Endothelial cell of umbilical vein (primary cell): Measurements from ENCODE around the gene KCNN3. TPM values are rescaled to one million over a fixed set of nuclear protein-coding genes. Genes with fewer than 3 reads are reported as not detected.

Source experiments
- Bru-seq: library from RNA; stranded (reverse); fragments of 400-500 nt; gene quantifications from one replicate; lab custom pipeline; 2021; lab: Mats Ljungman, UMichigan
- BruChase-seq, 2 experiments: library from RNA; stranded (reverse); fragments of 400-500 nt; gene quantifications; one replicate each; lab custom pipeline; 2021; lab: Mats Ljungman, UMichigan
- BruUV-seq: library from RNA; stranded (reverse); fragments of 400-500 nt; replicated peaks from 2 replicates; lab custom pipeline; 2021; lab: Mats Ljungman, UMichigan
- CTCF ChIA-PET: fragments of 300-600, 350-600 bp; sonication (Branson Sonifier 250); formaldehyde crosslinking; loops from one replicate; lab custom pipeline; 2021; ENCODE audit warnings: antibody characterized with exemption, inconsistent platforms; lab: Charles Lee
- POLR2A ChIA-PET: fragments of 300-600, 350-600 bp; sonication (Branson Sonifier 250); formaldehyde crosslinking; loops from one replicate; lab custom pipeline; 2021; ENCODE audit warnings: antibody characterized with exemption, inconsistent platforms; lab: Charles Lee
- DNase-seq: peaks from one replicate; pipeline ENCODE4 v3.0.0-alpha.2; 2011; ENCODE audit warnings: low read depth, low spot score
- FAIRE-seq: peaks from 2 replicates; lab custom pipeline; 2011; peaks lifted over from hg19 to GRCh38; lab: Jason Lieb, UNC
- H2AFZ ChIP-seq: 2 replicates; pipeline ENCODE4 v1.6.0; 2012; ENCODE audit warnings: low read depth, low read length, control low read depth, inconsistent platforms
- H3K27ac ChIP-seq: 2 replicates; pipeline ENCODE4 v1.5.1; 2011; ENCODE audit warnings: low read depth, mild to moderate bottlenecking, control low read depth, low read length, moderate library complexity; ENCODE audit not compliant: insufficient read depth
- H3K27me3 ChIP-seq, 2 experiments: 2 replicates each; pipeline versions ENCODE4 v1.6.0 to v1.6.1; 2011; ENCODE audit warnings: low read length in 2 of 2, mixed read lengths in 1 of 2; ENCODE audit not compliant: control insufficient read depth in 2 of 2, insufficient read depth in 2 of 2
- H3K36me3 ChIP-seq, 2 experiments: 2 replicates in 1 of 2; 3 replicates in 1 of 2; pipeline ENCODE4 v1.5.1; 2011; ENCODE audit warnings: low read length in 2 of 2, mild to moderate bottlenecking in 1 of 2, moderate library complexity in 1 of 2; ENCODE audit not compliant: control insufficient read depth in 2 of 2, insufficient read depth in 2 of 2; ENCODE audit errors: extremely low read depth in 1 of 2
- H3K4me1 ChIP-seq: 3 replicates; pipeline ENCODE4 v1.5.1; 2011; ENCODE audit warnings: mild to moderate bottlenecking, low read length; ENCODE audit not compliant: control insufficient read depth, insufficient read depth; ENCODE audit errors: extremely low read depth
- H3K4me2 ChIP-seq: 2 replicates; pipeline ENCODE4 v1.6.1; 2011; ENCODE audit warnings: low read length, control low read depth, mixed read lengths; ENCODE audit not compliant: insufficient read depth
- H3K4me3 ChIP-seq, 3 experiments: fragments of 200-600 bp in 1 of 3; sonication (generic), shearing (Covaris generic) in 1 of 3; replicated peaks in 1 of 3; 2 replicates each; pipeline ENCODE4 v1.5.1; 2011 to 2016; ENCODE audit warnings: control low read depth in 3 of 3, low read length in 3 of 3, mild to moderate bottlenecking in 2 of 3, inconsistent platforms in 1 of 3, low read depth in 1 of 3, moderate library complexity in 1 of 3; ENCODE audit not compliant: insufficient read depth in 1 of 3
- H3K79me2 ChIP-seq: 2 replicates; pipeline ENCODE4 v1.6.0; 2012; ENCODE audit warnings: low read length, inconsistent platforms; ENCODE audit not compliant: control insufficient read depth, insufficient read depth
- H3K9ac ChIP-seq: replicated peaks from 2 replicates; pipeline ENCODE3; 2011; ENCODE audit warnings: low read length, control low read depth; ENCODE audit not compliant: insufficient read depth; ENCODE audit errors: extremely low read depth
- H3K9me1 ChIP-seq: replicated peaks from 3 replicates; pipeline ENCODE4 v1.6.0; 2011; ENCODE audit warnings: mild to moderate bottlenecking, low read length; ENCODE audit not compliant: control insufficient read depth, insufficient read depth; ENCODE audit errors: extremely low read depth
- H3K9me3 ChIP-seq: replicated peaks from 2 replicates; pipeline ENCODE4 v1.5.1; 2012; ENCODE audit warnings: low read length, inconsistent platforms; ENCODE audit not compliant: control insufficient read depth, insufficient read depth
- H4K20me1 ChIP-seq: replicated peaks from 2 replicates; pipeline ENCODE3; 2011; ENCODE audit warnings: mild to moderate bottlenecking, low read length; ENCODE audit not compliant: control insufficient read depth, insufficient read depth; ENCODE audit errors: extremely low read depth
- EZH2 ChIP-seq: IDR thresholded peaks from 2 replicates; pipeline ENCODE4 v1.6.1; 2012; ENCODE audit warnings: borderline replicate concordance, low read depth, mild to moderate bottlenecking, moderate library complexity, low read length, inconsistent platforms; ENCODE audit not compliant: severe bottlenecking
- GATA2 ChIP-seq: IDR thresholded peaks from 2 replicates; pipeline ENCODE4 v1.7.0; 2011; ENCODE audit warnings: low read depth, mild to moderate bottlenecking, moderate library complexity, mixed read lengths, low read length; ENCODE audit not compliant: insufficient read length, insufficient read depth
- JUN ChIP-seq: IDR thresholded peaks from 2 replicates; pipeline ENCODE4 v1.6.1; 2011; ENCODE audit warnings: borderline replicate concordance, low read depth; ENCODE audit not compliant: insufficient read length, insufficient read depth
- MYC ChIP-seq: IDR thresholded peaks from one replicate; pipeline ENCODE4 v1.6.1; 2011; ENCODE audit warnings: mild to moderate bottlenecking, low read depth, low read length
- POLR2A ChIP-seq: IDR thresholded peaks from 2 replicates; pipeline ENCODE4 v1.6.1; 2012; ENCODE audit warnings: low read depth, mild to moderate bottlenecking, control low read depth, low read length
- POLR2AphosphoS5 ChIP-seq: IDR thresholded peaks from 2 replicates; pipeline ENCODE4 v1.6.1; 2012; ENCODE audit warnings: low read depth, mild to moderate bottlenecking, control low read depth, low read length, moderate library complexity; ENCODE audit not compliant: insufficient read depth
- dilution Hi-C: fragments of 300-500 bp; cut with MboI; formaldehyde crosslinking; loops from one replicate; pipeline ENCODE4 v1.15.0; 2019; ENCODE audit warnings: low sequenced_read_pairs; ENCODE audit not compliant: extremely low pct_ligation_motif_present
- intact Hi-C: fragments of 100-400 bp; cut with micrococcal nuclease; formaldehyde crosslinking; loops from one replicate; pipeline ENCODE4 v1.10.0; 2022
- long read RNA-seq: library from polyadenylated mRNA; stranded (forward); transcript quantifications from one replicate; pipeline ENCODE4 v2.0.0, GENCODE V29; 2021
- polyA minus RNA-seq, 3 experiments: library from RNA; depleted of rRNA, polyadenylated mRNA; stranded (reverse); fragments of >200 nt; gene quantifications; 1 replicate in 1 of 3; 2 replicates in 2 of 3; pipeline ENCODE4 v1.2.3, GENCODE V29; 2011
- polyA plus RNA-seq, 4 experiments: library from polyadenylated mRNA; depleted of rRNA in 3 of 4; stranded (reverse) in 3 of 4; unstranded in 1 of 4; fragments of >200 nt; gene quantifications; 2 replicates each; pipeline versions ENCODE4 v1.2.1 to v1.2.3, GENCODE V29; 2011 to 2012; ENCODE audit warnings: missing spikeins in 1 of 4
- total RNA-seq: library from RNA; stranded (reverse); gene quantifications from 2 replicates; pipeline ENCODE4 v1.2.3, GENCODE V29; 2021
- TF ChIP-seq, protein P1 (sequence below): IDR thresholded peaks from 2 replicates; pipeline ENCODE4 v1.6.1; 2011; ENCODE audit not compliant: insufficient read depth, insufficient read length
- TF ChIP-seq, protein P2 (sequence below), 2 donors: IDR thresholded peaks; 1 replicate in 1 of 2; 2 replicates in 1 of 2; pipeline ENCODE4 v1.5.1; 2011; ENCODE audit warnings: low read length in 2 of 2, mild to moderate bottlenecking in 2 of 2, moderate library complexity in 2 of 2, control low read depth in 1 of 2, inconsistent platforms in 1 of 2, low read depth in 1 of 2; ENCODE audit not compliant: insufficient read depth in 1 of 2; ENCODE audit errors: extremely low read depth in 1 of 2

The KCNN3 gene
- total RNA-seq, result 0.85 and 1.1 TPM in 2 replicates
- polyA plus RNA-seq, result 0.41 and 0.91 TPM in 2 replicates
- polyA plus RNA-seq (2011; cell fraction: cytosol; rRNA removed), result 0.36 and 0.42 TPM in 2 replicates
- polyA plus RNA-seq (2011; cell fraction: nucleus; rRNA removed), result 0.91 and 1.1 TPM in 2 replicates
- polyA plus RNA-seq (2012), result 1.2 and 3.5 TPM in 2 replicates
- 1.1 and 2.2 TPM in 2 replicates for polyA minus RNA-seq
- not detected for polyA minus RNA-seq (2011; cell fraction: cytosol; rRNA and poly(A)+ RNA removed)
- polyA minus RNA-seq (2011; cell fraction: nucleus; rRNA and poly(A)+ RNA removed), result 0.63 and 0.82 TPM in 2 replicates
- Bru-seq, nascent RNA, result percentile 30 among the genes with signal in this experiment
- BruChase-seq, experiment 1, labeled RNA remaining after a 6-hour chase, result percentile 17 among the genes with signal in this experiment
- BruChase-seq, experiment 2, labeled RNA remaining after a 2-hour chase, result percentile 21 among the genes with signal in this experiment
- long read RNA-seq, result 0 reads

DNA sequence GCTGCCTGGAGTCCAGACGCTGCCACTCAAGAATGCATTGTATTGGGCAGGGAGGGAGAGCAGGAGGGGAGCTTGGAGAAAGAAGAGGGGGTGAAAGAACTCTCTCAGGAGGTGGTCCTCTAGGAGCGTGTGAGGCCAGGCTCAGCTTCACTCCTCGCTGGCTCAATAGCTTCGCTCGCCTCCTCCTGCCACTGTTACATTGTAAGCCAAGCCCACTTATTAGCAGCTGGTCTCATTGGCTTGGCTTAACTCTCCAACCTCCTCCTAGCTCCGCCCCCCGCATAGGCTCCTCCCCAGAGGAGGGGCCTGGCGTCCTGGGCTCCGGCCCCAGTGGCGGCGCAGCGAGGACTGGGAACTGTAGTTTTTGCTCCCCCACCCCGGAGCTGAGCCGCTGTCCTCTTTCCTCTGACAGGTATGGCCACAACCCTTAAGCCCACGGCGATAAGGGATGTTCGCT, at the start of gene KCNN3:
Gene KCNN3 (minus strand): TSS at position 167 of the 457 bp plus-strand sequence. CDS start 317 bp downstream, outside the sequence.
- no TSS peak for BruUV-seq
- Histone ChIP-seq H4K20me1 (no peaks in the 10 kb centered on the region), H3K9ac (no peak within 1 kb of the TSS), H2AFZ (peak within 1 kb of the TSS; percentile 81), H3K4me1 (peaks cover 26% of the 10 kb centered on the region), H3K27me3 (peaks cover 20 to 24% of the 10 kb centered on the region in 2 experiments), H3K36me3 (no peaks in the 10 kb centered on the region), H3K4me3 (peak within 1 kb of the TSS; percentile 13 to 44 (median 41)), H3K9me3 (no peaks in the 10 kb centered on the region), H3K4me2 (peak within 1 kb of the TSS; percentile 59), H3K27ac (no peak within 1 kb of the TSS), H3K79me2 (no peaks in the 10 kb centered on the region), H3K9me1 (no peaks in the 10 kb centered on the region)
- dilution Hi-C loops (no loop called here), intact Hi-C loops (loop anchor here (2.0 kb wide), 1 partner anchor 311 kb away; the partner anchor contains the start of gene UBE2Q1)
- TF ChIP-seq JUN (no peak), MYC (no peak), POLR2A (no peak), POLR2AphosphoS5 (no peak)
- ChIA-PET POLR2A (interaction anchor here (0.5 kb wide), 1 partner anchor 114 kb away, joined by 5 read pairs; no protein-coding TSS in a partner anchor), CTCF (interaction anchor here (0.9 to 4.1 kb wide), 8 partner anchors 9 to 200 kb away, joined by 3 to 27 read pairs (median 5); no protein-coding TSS in a partner anchor)
- FAIRE-seq (peak; percentile 98), DNase-seq (peak; percentile 93)

DNA sequence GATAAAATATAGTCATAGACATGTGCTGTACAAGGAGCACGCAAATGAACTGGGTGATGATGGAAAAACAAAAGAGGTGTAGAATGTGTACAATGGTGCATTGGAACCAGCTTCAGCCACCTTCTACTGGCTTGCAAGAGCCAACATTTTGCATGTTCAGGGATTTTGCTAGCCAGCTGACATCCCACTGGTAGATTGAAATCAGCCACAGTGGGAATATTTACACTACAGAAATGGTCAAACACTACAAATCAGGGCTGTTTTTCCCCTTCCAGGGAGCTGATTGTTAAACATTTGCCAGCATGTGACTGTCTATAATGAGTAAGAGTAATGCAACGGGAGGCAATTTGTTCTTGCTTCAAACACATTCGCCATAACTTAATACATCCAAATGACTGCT, 43.2 kb upstream of the KCNN3 start:
- ChIA-PET POLR2A (interaction anchor here (0.7 kb wide), 1 partner anchor 26 kb away, joined by 5 read pairs; no protein-coding TSS in a partner anchor), CTCF (interaction anchor here (0.7 to 1.5 kb wide), 3 partner anchors 21 to 33 kb away, joined by 3 to 4 read pairs (median 3); no protein-coding TSS in a partner anchor)
- BruUV-seq, result no TSS peak

More for the DNA sequence above, 43.2 kb upstream of the KCNN3 start:
- DNase-seq (no peak), FAIRE-seq (no peak)
- H3K79me2 ChIP-seq, result no peaks in the 10 kb centered on the region
- H3K4me2 ChIP-seq, result no peak overlapping the region
- no peaks in the 10 kb centered on the region for H3K9me1 ChIP-seq
- no peak overlapping the region for H3K27ac ChIP-seq
- dilution Hi-C loops (no loop called here), intact Hi-C loops (no loop called here)
- H3K9ac ChIP-seq, result no peak overlapping the region
- H3K36me3 ChIP-seq, result no peaks in the 10 kb centered on the region
- no peak overlapping the region for H3K4me3 ChIP-seq
- no peaks in the 10 kb centered on the region for H3K4me1 ChIP-seq
- H3K27me3 ChIP-seq, result peaks cover 0 to 5% of the 10 kb centered on the region in 2 experiments
- no peaks in the 10 kb centered on the region for H4K20me1 ChIP-seq
- H2AFZ ChIP-seq, result no peak overlapping the region
- no peaks in the 10 kb centered on the region for H3K9me3 ChIP-seq
- TF ChIP-seq, protein P1, sequence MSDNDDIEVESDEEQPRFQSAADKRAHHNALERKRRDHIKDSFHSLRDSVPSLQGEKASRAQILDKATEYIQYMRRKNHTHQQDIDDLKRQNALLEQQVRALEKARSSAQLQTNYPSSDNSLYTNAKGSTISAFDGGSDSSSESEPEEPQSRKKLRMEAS, result no peak
- TF ChIP-seq, protein P2, sequence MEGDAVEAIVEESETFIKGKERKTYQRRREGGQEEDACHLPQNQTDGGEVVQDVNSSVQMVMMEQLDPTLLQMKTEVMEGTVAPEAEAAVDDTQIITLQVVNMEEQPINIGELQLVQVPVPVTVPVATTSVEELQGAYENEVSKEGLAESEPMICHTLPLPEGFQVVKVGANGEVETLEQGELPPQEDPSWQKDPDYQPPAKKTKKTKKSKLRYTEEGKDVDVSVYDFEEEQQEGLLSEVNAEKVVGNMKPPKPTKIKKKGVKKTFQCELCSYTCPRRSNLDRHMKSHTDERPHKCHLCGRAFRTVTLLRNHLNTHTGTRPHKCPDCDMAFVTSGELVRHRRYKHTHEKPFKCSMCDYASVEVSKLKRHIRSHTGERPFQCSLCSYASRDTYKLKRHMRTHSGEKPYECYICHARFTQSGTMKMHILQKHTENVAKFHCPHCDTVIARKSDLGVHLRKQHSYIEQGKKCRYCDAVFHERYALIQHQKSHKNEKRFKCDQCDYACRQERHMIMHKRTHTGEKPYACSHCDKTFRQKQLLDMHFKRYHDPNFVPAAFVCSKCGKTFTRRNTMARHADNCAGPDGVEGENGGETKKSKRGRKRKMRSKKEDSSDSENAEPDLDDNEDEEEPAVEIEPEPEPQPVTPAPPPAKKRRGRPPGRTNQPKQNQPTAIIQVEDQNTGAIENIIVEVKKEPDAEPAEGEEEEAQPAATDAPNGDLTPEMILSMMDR (IDR thresholded peaks at IDR 0.05; ENCODE audit: extremely low read depth in 1 of 2, insufficient read depth in 1 of 2, low read depth in 1 of 2, low read length in 2 of 2), result no peak
- TF ChIP-seq POLR2AphosphoS5 (no peak), GATA2 (no peak), POLR2A (no peak), JUN (no peak), EZH2 (no peak)
